K562 treated with DMSO at 1 percent for 12 hours (cell line): ENCODE results near the gene TCIRG1. TPM values are rescaled to one million over a fixed set of nuclear protein-coding genes. Genes with fewer than 3 reads are reported as not detected.

ENCODE experiments used
- total RNA-seq: library from RNA; unstranded; fragments of 300-600 nt; gene quantifications from 2 replicates; pipeline ENCODE4 v1.2.3, GENCODE V29; 2022; ENCODE audit not compliant: insufficient read depth

TCIRG1 gene
- total RNA-seq = 66.5 and 127 TPM in 2 replicates

GRCh38 chr11:68038718-68039525 is at the start of gene TCIRG1:
Gene TCIRG1 (plus strand): TSS chr11:68039025. CDS start chr11:68041272, 2,247 bp downstream.

GRCh38 chr11:68003846-68004550 is 34.8 kb upstream of the TCIRG1 start, which contains the start of gene UNC93B1:
Gene UNC93B1 (minus strand): TSS chr11:68004097. CDS start chr11:68004043, 54 bp downstream.

GRCh38 chr11:68010090-68011041 is 28.5 kb upstream of the TCIRG1 start, which contains the start of gene ALDH3B1:
Gene ALDH3B1 (plus strand): TSS chr11:68010327. CDS start chr11:68015298, 4,971 bp downstream.

GRCh38 chr11:68030318-68031143 is 8.3 kb upstream of the TCIRG1 start, which contains the start of gene NDUFS8:
Gene NDUFS8 (plus strand): TSS chr11:68030681. CDS start chr11:68032152, 1,471 bp downstream.

Other genes starting within 250 kb of the TCIRG1 start
- gene UNC93B1, start 34.9 kb upstream of the TCIRG1 start, total RNA-seq = 6.2 and 6.5 TPM in 2 replicates
- 1.2 and 2.0 TPM in 2 replicates for gene ALDH3B1, start 28.7 kb upstream of the TCIRG1 start, total RNA-seq
- gene NDUFS8, start 8.3 kb upstream of the TCIRG1 start, total RNA-seq = 231 and 300 TPM in 2 replicates
- gene CHKA, start 82.4 kb downstream of the TCIRG1 start, total RNA-seq = 27.1 and 48.4 TPM in 2 replicates
- gene KMT5B, start 174.3 kb downstream of the TCIRG1 start, total RNA-seq = 6.7 and 15.8 TPM in 2 replicates
- gene C11orf24, start 232.9 kb downstream of the TCIRG1 start, total RNA-seq = 50.9 and 70.4 TPM in 2 replicates